Neural cell (in vitro differentiated cells): ENCODE data around the gene MSI2. TPM values are rescaled to one million over a fixed set of nuclear protein-coding genes. Genes with fewer than 3 reads are reported as not detected.

Experiments used
- H2AFZ ChIP-seq: fragments of 200-600, 300-800 bp; sonication (generic), shearing (Covaris generic); 2 replicates; pipeline ENCODE4 v1.6.0; 2014; ENCODE audit warnings: low read depth, mild to moderate bottlenecking, antibody characterized with exemption, low read length, moderate library complexity
- H3F3A ChIP-seq: fragments of 200-600 bp; shearing (Covaris generic); 2 replicates; pipeline ENCODE4 v1.6.1; 2016; ENCODE audit warnings: mild to moderate bottlenecking, moderate library complexity, mixed read lengths, antibody characterized with exemption, low read length; ENCODE audit not compliant: insufficient read depth, poor library complexity, severe bottlenecking
- H3K27ac ChIP-seq: fragments of 200-600, 300-800 bp; sonication (generic), shearing (Covaris generic); 2 replicates; pipeline ENCODE4 v1.5.1; 2014; ENCODE audit warnings: mild to moderate bottlenecking, low read length, moderate library complexity
- H3K27me3 ChIP-seq: fragments of 300-800, 200-600 bp; sonication (generic), shearing (Covaris generic); 2 replicates; pipeline ENCODE4 v1.6.0; 2014; ENCODE audit warnings: mild to moderate bottlenecking, low read depth, low read length, moderate library complexity; ENCODE audit not compliant: insufficient read depth
- H3K36me3 ChIP-seq: fragments of 300-800, 200-600 bp; sonication (generic), shearing (Covaris generic); 2 replicates; pipeline ENCODE4 v1.5.1; 2014; ENCODE audit warnings: mild to moderate bottlenecking, antibody characterized with exemption, low read length, moderate library complexity; ENCODE audit not compliant: insufficient read depth
- H3K4me2 ChIP-seq: fragments of 300-800, 200-600 bp; sonication (generic), shearing (Covaris generic); 2 replicates; pipeline ENCODE4 v1.6.0; 2014; ENCODE audit warnings: mild to moderate bottlenecking, low read length
- H3K4me3 ChIP-seq: fragments of 300-800, 200-600 bp; sonication (generic), shearing (Covaris generic); 2 replicates; pipeline ENCODE4 v1.5.1; 2014; ENCODE audit warnings: mild to moderate bottlenecking, low read length, moderate library complexity
- H3K79me2 ChIP-seq: fragments of 200-600 bp; shearing (Covaris generic); replicated peaks from 2 replicates; pipeline ENCODE4 v1.6.0; 2014; ENCODE audit warnings: mild to moderate bottlenecking, low read length, moderate library complexity; ENCODE audit not compliant: insufficient read depth
- H3K9ac ChIP-seq: fragments of 300-800, 200-600 bp; sonication (generic), shearing (Covaris generic); 2 replicates; pipeline ENCODE4 v1.6.1; 2016; ENCODE audit warnings: mild to moderate bottlenecking, low read length, mixed read lengths
- H3K9me2 ChIP-seq: fragments of 200-600 bp; shearing (Covaris generic); 2 replicates; pipeline ENCODE4 v1.6.1; 2016; ENCODE audit warnings: mild to moderate bottlenecking, low read length, mixed read lengths; ENCODE audit not compliant: insufficient read depth
- H3K9me3 ChIP-seq: fragments of 200-600, 300-800 bp; sonication (generic), shearing (Covaris generic); 2 replicates; pipeline ENCODE4 v1.6.1; 2016; ENCODE audit warnings: mild to moderate bottlenecking, mixed run types, low read length, moderate library complexity, mixed read lengths
- H4K20me1 ChIP-seq: fragments of 200-600 bp; shearing (Covaris generic); 2 replicates; pipeline ENCODE4 v1.6.1; 2016; ENCODE audit warnings: mild to moderate bottlenecking, mixed run types; ENCODE audit not compliant: insufficient read depth
- EP300 ChIP-seq: fragments of 450-650 bp; conservative IDR thresholded peaks from 2 replicates; pipeline ENCODE4 v1.6.1; 2014; ENCODE audit warnings: antibody characterized with exemption, mild to moderate bottlenecking, moderate library complexity; ENCODE audit not compliant: poor library complexity, severe bottlenecking
- EZH2 ChIP-seq: fragments of 200-600, 300-800 bp; shearing (Covaris generic), sonication (generic); IDR thresholded peaks from 2 replicates; pipeline ENCODE4 v1.6.1; 2014; ENCODE audit warnings: antibody characterized with exemption, low read length, borderline replicate concordance, mild to moderate bottlenecking; ENCODE audit not compliant: insufficient read depth, poor library complexity, severe bottlenecking
- MXI1 ChIP-seq: fragments of 450-650 bp; conservative IDR thresholded peaks from 2 replicates; pipeline ENCODE4 v1.6.1; 2014; ENCODE audit warnings: antibody characterized with exemption, mild to moderate bottlenecking; ENCODE audit not compliant: poor library complexity, severe bottlenecking
- POLR2AphosphoS5 ChIP-seq: IDR thresholded peaks from 2 replicates; pipeline ENCODE4 v1.6.1; 2012
- RAD21 ChIP-seq: fragments of 450-650 bp; conservative IDR thresholded peaks from 2 replicates; pipeline ENCODE4 v1.6.1; 2014; ENCODE audit warnings: antibody characterized with exemption, mild to moderate bottlenecking, moderate library complexity
- SMC3 ChIP-seq: fragments of 450-650 bp; conservative IDR thresholded peaks from 2 replicates; pipeline ENCODE4 v1.6.1; 2014; ENCODE audit warnings: antibody characterized with exemption, mild to moderate bottlenecking, moderate library complexity; ENCODE audit not compliant: poor library complexity
- TAF1 ChIP-seq: IDR thresholded peaks from 2 replicates; pipeline ENCODE4 v1.6.1; 2012; ENCODE audit warnings: low read depth
- polyA plus RNA-seq: library from polyadenylated mRNA; depleted of rRNA; stranded (reverse); fragments of >200 nt; gene quantifications from 2 replicates; pipeline ENCODE4 v1.2.3, GENCODE V29; 2014
- TF ChIP-seq, protein P1 (sequence below): IDR thresholded peaks from 2 replicates; pipeline ENCODE4 v1.6.1; 2012; ENCODE audit warnings: borderline replicate concordance
- TF ChIP-seq, protein P2 (sequence below): fragments of 450-650 bp; IDR thresholded peaks from 2 replicates; pipeline ENCODE4 v1.5.1; 2014; ENCODE audit warnings: antibody characterized with exemption, mild to moderate bottlenecking, moderate library complexity; ENCODE audit not compliant: poor library complexity, severe bottlenecking

MSI2 gene
- polyA plus RNA-seq, 1 donor from 2014 or later: 61.4 TPM

DNA sequence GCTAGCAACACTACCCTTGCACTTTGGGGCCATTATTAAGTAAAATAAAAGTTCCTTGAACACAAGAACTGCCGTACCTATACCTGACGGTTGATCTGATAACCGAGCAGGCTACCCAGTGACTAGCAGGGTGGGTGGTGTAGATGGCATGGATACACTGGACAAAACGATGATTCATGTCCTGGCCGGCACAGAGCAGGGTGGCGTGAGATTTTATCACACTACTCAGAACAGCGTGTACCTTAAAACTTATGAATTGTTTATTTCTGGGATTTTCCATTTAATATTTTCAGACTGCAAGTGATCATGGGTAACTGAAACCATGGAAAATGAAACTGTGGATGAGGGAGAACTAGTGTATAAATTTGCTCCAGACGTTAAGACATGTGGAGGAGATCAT, 41.0 kb upstream of the MSI2 start:
- no peak overlapping the region for H2AFZ ChIP-seq
- H3K9ac ChIP-seq: no peak overlapping the region

DNA sequence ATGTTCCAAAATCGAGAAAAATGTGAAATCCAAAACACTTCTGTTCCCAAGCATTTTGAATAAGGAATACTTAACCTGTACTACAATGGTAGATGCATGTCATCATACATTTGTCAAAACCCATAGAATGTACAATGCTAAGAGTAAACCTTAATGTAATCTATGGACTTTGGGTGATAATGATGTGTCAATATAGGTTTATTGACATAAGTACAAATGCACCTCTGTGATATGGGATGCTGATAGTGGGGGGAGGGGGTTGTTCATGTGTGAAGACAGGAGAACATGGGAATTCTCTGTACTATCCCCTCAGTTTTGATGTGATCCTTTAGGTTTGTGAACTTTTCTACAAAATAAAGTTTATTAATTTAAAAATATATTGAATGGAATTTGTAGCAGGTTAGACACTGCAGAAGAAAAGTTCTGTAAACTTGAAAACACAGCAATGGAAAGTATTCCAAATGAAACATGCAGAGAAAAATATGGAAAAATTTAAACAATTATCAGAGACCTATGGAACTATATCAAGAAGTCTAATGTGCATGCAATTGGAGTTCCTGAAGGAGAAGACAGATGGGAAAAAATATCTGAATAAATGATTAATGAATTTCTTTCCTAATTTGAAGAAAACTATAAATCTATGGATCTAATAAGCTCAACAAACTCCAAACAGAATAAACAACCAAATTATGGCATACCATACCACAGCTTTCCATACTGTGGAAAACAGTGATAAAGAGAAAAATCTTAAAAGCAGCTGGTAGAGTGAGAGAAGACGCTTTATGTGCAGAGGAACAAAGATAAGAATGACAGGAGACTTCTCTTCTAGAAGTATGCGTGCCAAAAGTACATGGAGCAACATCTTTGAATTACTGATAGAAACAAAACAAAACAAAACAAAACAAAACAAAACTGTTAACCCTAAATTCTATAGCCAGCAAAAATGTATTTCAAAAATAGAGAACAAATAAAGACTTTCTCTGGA, 34.7 kb upstream of the MSI2 start:
- no peak overlapping the region for H3K4me2 ChIP-seq
- H3K36me3 ChIP-seq: no peaks in the 10 kb centered on the region
- H3K27me3 ChIP-seq: no peaks in the 10 kb centered on the region
- H3K79me2 ChIP-seq: no peaks in the 10 kb centered on the region
- no peaks in the 10 kb centered on the region for H3F3A ChIP-seq
- no peak overlapping the region for H3K9ac ChIP-seq
- no peak overlapping the region for H3K27ac ChIP-seq
- H2AFZ ChIP-seq: no peak overlapping the region
- peaks cover 4% of the 10 kb centered on the region for H3K9me3 ChIP-seq
- H3K4me3 ChIP-seq: no peak overlapping the region
- H4K20me1 ChIP-seq: no peaks in the 10 kb centered on the region
- no peaks in the 10 kb centered on the region for H3K9me2 ChIP-seq
- TF ChIP-seq SMC3 (no peak), MXI1 (no peak), EZH2 (no peak), EP300 (no peak), TAF1 (no peak), RAD21 (no peak), POLR2AphosphoS5 (no peak)
- TF ChIP-seq, protein P1, sequence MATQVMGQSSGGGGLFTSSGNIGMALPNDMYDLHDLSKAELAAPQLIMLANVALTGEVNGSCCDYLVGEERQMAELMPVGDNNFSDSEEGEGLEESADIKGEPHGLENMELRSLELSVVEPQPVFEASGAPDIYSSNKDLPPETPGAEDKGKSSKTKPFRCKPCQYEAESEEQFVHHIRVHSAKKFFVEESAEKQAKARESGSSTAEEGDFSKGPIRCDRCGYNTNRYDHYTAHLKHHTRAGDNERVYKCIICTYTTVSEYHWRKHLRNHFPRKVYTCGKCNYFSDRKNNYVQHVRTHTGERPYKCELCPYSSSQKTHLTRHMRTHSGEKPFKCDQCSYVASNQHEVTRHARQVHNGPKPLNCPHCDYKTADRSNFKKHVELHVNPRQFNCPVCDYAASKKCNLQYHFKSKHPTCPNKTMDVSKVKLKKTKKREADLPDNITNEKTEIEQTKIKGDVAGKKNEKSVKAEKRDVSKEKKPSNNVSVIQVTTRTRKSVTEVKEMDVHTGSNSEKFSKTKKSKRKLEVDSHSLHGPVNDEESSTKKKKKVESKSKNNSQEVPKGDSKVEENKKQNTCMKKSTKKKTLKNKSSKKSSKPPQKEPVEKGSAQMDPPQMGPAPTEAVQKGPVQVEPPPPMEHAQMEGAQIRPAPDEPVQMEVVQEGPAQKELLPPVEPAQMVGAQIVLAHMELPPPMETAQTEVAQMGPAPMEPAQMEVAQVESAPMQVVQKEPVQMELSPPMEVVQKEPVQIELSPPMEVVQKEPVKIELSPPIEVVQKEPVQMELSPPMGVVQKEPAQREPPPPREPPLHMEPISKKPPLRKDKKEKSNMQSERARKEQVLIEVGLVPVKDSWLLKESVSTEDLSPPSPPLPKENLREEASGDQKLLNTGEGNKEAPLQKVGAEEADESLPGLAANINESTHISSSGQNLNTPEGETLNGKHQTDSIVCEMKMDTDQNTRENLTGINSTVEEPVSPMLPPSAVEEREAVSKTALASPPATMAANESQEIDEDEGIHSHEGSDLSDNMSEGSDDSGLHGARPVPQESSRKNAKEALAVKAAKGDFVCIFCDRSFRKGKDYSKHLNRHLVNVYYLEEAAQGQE: no peak

More for the DNA sequence above, 41.0 kb upstream of the MSI2 start:
- Histone ChIP-seq H3K36me3 (no peaks in the 10 kb centered on the region), H3K4me3 (no peak overlapping the region), H3K79me2 (no peaks in the 10 kb centered on the region), H3K4me2 (no peak overlapping the region), H4K20me1 (no peaks in the 10 kb centered on the region), H3F3A (no peaks in the 10 kb centered on the region), H3K27ac (no peak overlapping the region), H3K27me3 (no peaks in the 10 kb centered on the region), H3K9me3 (peaks cover 4% of the 10 kb centered on the region), H3K9me2 (no peaks in the 10 kb centered on the region)
- no peak for TF ChIP-seq RAD21
- no peak for TF ChIP-seq SMC3
- no peak for TF ChIP-seq POLR2AphosphoS5
- no peak for TF ChIP-seq EP300
- TF ChIP-seq MXI1: no peak
- no peak for TF ChIP-seq EZH2
- no peak for TF ChIP-seq TAF1
- TF ChIP-seq, protein P2, sequence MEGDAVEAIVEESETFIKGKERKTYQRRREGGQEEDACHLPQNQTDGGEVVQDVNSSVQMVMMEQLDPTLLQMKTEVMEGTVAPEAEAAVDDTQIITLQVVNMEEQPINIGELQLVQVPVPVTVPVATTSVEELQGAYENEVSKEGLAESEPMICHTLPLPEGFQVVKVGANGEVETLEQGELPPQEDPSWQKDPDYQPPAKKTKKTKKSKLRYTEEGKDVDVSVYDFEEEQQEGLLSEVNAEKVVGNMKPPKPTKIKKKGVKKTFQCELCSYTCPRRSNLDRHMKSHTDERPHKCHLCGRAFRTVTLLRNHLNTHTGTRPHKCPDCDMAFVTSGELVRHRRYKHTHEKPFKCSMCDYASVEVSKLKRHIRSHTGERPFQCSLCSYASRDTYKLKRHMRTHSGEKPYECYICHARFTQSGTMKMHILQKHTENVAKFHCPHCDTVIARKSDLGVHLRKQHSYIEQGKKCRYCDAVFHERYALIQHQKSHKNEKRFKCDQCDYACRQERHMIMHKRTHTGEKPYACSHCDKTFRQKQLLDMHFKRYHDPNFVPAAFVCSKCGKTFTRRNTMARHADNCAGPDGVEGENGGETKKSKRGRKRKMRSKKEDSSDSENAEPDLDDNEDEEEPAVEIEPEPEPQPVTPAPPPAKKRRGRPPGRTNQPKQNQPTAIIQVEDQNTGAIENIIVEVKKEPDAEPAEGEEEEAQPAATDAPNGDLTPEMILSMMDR: no peak
- TF ChIP-seq, protein P1: no peak
